ENCODE data around the gene COL27A1.

DNA sequence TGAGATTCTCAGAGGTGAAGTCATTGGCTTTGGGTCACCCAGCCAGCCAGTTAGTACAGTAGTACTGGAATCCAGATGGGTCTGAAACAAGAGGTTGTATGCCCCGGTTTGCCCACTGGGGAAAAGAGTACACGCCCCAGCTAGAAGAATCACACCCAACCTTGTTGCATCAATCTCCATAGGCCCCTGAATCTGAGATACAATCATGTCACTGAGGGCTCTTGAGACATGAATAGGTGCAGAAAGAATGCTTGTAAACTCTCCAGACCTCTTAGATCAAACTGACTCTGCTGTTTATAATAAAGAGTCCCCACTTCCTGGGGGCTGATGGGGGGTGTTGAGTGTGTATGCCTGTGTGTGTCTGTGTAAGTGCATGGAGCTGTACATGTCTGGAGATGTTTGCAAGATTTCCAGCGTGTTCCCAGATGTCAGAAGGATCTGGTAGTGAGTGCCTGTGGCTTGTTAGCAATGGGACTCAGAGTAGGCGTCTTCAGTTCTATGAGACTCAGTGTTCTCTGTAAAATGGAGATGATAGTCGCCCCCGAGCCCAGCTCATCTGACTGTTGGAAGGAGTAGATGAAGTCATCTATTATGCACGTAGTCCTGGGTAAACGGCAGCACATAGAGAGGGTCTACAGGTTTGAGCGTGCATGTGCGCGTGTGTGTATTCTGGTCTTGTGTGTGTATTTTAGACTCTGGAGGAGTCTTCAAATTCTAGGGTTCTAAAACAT is 48.2 kb downstream of the COL27A1 start:
- TF ChIP-seq, protein P1, sequence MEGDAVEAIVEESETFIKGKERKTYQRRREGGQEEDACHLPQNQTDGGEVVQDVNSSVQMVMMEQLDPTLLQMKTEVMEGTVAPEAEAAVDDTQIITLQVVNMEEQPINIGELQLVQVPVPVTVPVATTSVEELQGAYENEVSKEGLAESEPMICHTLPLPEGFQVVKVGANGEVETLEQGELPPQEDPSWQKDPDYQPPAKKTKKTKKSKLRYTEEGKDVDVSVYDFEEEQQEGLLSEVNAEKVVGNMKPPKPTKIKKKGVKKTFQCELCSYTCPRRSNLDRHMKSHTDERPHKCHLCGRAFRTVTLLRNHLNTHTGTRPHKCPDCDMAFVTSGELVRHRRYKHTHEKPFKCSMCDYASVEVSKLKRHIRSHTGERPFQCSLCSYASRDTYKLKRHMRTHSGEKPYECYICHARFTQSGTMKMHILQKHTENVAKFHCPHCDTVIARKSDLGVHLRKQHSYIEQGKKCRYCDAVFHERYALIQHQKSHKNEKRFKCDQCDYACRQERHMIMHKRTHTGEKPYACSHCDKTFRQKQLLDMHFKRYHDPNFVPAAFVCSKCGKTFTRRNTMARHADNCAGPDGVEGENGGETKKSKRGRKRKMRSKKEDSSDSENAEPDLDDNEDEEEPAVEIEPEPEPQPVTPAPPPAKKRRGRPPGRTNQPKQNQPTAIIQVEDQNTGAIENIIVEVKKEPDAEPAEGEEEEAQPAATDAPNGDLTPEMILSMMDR (conservative IDR thresholded peaks at IDR 0.05; ENCODE audit: low read length): no peak
- TF ChIP-seq EZH2phosphoT487 (IDR thresholded peaks at IDR 0.05; ENCODE audit: borderline replicate concordance, low read depth, low read length): no peak
